Mucosa of descending colon (tissue), 3 donors: Measurements from ENCODE around the gene MCM7. TPM values are rescaled to one million over a fixed set of nuclear protein-coding genes. Genes with fewer than 3 reads are reported as not detected.
A peak's percentile ranks its signal among the peaks of the same experiment; 100 is the strongest.

Experiments
- ATAC-seq: fragments of 200-7000 bp; cut with Tn5 transposase; one replicate; pipeline ENCODE4 v1.9.1; 2020; ENCODE audit warnings: mild to moderate bottlenecking, moderate library complexity
- DNase-seq, 3 donors: peaks; one replicate each; pipeline ENCODE4 v3.0.0-alpha.2; 2020
- H3K36me3 ChIP-seq: fragments of 200-600 bp; one replicate; pipeline ENCODE4 v1.8.0; 2021; ENCODE audit warnings: low read depth, mild to moderate bottlenecking
- H3K4me1 ChIP-seq: fragments of 200-600 bp; one replicate; pipeline ENCODE4 v1.8.0; 2021; ENCODE audit warnings: low read depth, mild to moderate bottlenecking
- H3K4me3 ChIP-seq: fragments of 200-600 bp; one replicate; pipeline ENCODE4 v1.8.0; 2021; ENCODE audit warnings: mild to moderate bottlenecking
- H3K9me3 ChIP-seq: fragments of 200-600 bp; one replicate; pipeline ENCODE4 v1.8.0; 2021; ENCODE audit warnings: mild to moderate bottlenecking
- CTCF ChIP-seq: fragments of 200-600 bp; IDR thresholded peaks from one replicate; pipeline ENCODE4 v1.8.0; 2022; ENCODE audit warnings: antibody characterized with exemption, mild to moderate bottlenecking
- intact Hi-C, 2 donors: fragments of 100-400 bp; cut with DNase I in 1 of 2; cut with micrococcal nuclease in 1 of 2; formaldehyde crosslinking; loops; one replicate each; pipeline versions ENCODE4 v1.11.0 to v1.11.1; 2022; cut with DNase I, micrococcal nuclease
- total RNA-seq, 3 donors: library from RNA; stranded (reverse); fragmentation: NEBNext Ultra II Directional in 2 of 3; extraction: Animal tissue kit (Norgen Biotek cat#: 25700) in 2 of 3; gene quantifications; one replicate each; pipeline versions ENCODE4 v1.2.1 to v1.2.4, GENCODE V29; 2021 to 2023
- donor health status: DM: no; HTN: no; CAD: no; lungs with moderate emphysema.
- donor health status: DM: no; HTN: no; CAD: no.
- donor health status: DM: no; HTN: yes; CAD: no.

MCM7 gene
- total RNA-seq, 3 donors from 2014 or later = 62.7 to 92.2 (median 65.5) TPM

DNA sequence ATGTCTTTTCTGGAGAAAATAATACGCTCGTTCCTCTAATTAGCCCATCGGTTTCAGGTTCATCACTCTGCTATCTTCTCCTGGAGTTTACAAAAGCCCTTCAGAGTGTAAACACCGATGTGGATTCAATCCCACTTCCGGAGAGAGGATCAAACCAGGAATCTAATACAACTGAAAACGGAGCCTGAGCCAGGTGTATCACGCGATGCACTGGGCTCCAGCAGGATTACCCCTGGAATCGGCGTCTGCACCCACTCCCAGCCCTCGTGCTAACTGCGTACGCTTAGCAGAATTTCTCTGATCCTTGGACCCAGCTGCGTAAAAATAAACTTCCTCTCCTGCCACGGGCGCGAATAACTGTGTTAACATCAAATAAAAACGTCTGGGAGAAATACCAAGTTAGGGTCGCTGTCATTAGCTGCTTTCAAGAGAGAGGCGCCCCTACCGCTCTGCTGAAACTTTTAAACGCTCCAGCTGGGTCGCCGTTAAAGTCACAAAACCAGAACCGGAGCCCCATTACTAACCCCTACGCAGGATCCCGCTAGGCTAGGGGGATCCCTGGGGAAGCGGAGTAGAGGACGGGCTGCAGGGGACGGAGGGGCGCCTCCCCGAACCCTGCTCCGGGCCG lies 20.2 kb downstream of the MCM7 start:
- no peaks in the 10 kb centered on the region for H3K36me3 ChIP-seq
- peak in 1 of 3 donors; percentile 33 for DNase-seq

GRCh38 chr7:100079024-100079560 lies 22.1 kb downstream of the MCM7 start:
- no peak for TF ChIP-seq CTCF
- intact Hi-C loops = no loop called here
- DNase-seq (peak; percentile 64 to 74 (median 72)), ATAC-seq (peak; percentile 66)
- Histone ChIP-seq H3K36me3 (no peaks in the 10 kb centered on the region), H3K9me3 (no peaks in the 10 kb centered on the region), H3K4me3 (no peak overlapping the region), H3K4me1 (peaks cover 53% of the 10 kb centered on the region)

More for the DNA sequence above, 20.2 kb downstream of the MCM7 start:
- ATAC-seq = no peak
- Histone ChIP-seq H3K9me3 (no peaks in the 10 kb centered on the region), H3K4me1 (peaks cover 53% of the 10 kb centered on the region), H3K4me3 (peak overlapping the region; percentile 73)
- TF ChIP-seq CTCF = no peak
- intact Hi-C loops = no loop called here

DNA sequence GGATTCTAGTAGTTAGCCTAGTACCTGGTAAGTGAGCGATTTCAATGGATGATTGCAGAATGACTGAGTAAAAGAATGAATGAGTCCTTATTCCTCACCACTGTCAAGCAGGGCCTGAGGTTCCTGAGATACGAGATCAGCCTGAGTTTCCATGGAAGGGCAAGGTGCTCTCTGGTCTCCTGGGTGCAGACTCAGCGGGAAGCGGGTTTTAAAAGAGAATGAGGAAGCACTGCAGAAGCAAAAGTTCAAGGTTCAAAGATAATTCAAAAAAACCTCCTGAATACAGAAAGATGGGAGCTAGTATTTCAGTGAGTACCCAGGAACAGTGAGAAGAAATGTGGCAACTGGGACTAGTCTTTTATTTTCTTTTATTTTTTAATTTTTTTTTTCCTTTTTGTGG lies 24.0 kb downstream of the MCM7 start:
- intact Hi-C loops = no loop called here
- no peak overlapping the region for H3K4me3 ChIP-seq
- no peak for TF ChIP-seq CTCF
- peaks cover 18% of the 10 kb centered on the region for H3K36me3 ChIP-seq
- ATAC-seq (peak; percentile 5), DNase-seq (peak in 1 of 3 donors; percentile 50)
- H3K9me3 ChIP-seq = peaks cover 8% of the 10 kb centered on the region
- peaks cover 47% of the 10 kb centered on the region for H3K4me1 ChIP-seq

- no peak for TF ChIP-seq CTCF
- Histone ChIP-seq H3K4me1 (peaks cover 38% of the 10 kb centered on the region), H3K36me3 (peaks cover 34% of the 10 kb centered on the region), H3K4me3 (no peak overlapping the region), H3K9me3 (peaks cover 26% of the 10 kb centered on the region)
- ATAC-seq = no peak
- DNase-seq = no peak
- intact Hi-C loops = no loop called here
These were observed 25.8 kb downstream of the MCM7 start for GRCh38 chr7:100075418-100075817.

- Histone ChIP-seq H3K36me3 (peaks cover 34% of the 10 kb centered on the region), H3K4me1 (peaks cover 32% of the 10 kb centered on the region), H3K4me3 (no peak overlapping the region), H3K9me3 (peaks cover 28% of the 10 kb centered on the region)
- intact Hi-C loops = no loop called here
- no peak for TF ChIP-seq CTCF
- no peak for DNase-seq
- no peak for ATAC-seq
These were observed 26.4 kb downstream of the MCM7 start for GRCh38 chr7:100074841-100075240.
